GM15510 (cell line): ENCODE data around the gene AADAC.

Experiments used
- POLR2A ChIP-seq: IDR thresholded peaks from 3 replicates; pipeline ENCODE4 v1.6.1; 2011; ENCODE audit warnings: borderline replicate concordance; ENCODE audit not compliant: insufficient read length; ENCODE audit errors: extremely low read depth

The AADAC gene

DNA sequence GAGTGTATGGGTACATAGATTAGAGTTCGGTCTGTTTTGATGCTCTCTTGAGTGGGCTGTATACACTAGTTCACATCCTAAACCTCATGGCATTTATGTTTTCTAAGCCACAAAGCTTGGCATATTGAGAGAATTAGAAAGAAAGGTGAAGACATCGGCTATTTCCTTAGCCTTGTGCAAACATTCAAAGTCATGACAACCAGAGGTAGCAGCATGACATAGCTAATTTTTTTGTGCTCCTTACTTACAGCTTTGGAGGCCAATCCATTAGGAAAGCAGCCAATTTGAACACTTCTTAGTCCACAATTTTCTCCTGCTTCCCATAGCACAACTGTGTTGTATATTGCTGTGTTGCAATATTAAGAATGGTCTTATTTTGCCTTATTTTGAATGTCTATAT is 21.5 kb upstream of the AADAC start:
- TF ChIP-seq POLR2A: no peak

- no peak for TF ChIP-seq POLR2A
These were observed 20.3 kb upstream of the AADAC start for GRCh38 chr3:151793636-151794035.

DNA sequence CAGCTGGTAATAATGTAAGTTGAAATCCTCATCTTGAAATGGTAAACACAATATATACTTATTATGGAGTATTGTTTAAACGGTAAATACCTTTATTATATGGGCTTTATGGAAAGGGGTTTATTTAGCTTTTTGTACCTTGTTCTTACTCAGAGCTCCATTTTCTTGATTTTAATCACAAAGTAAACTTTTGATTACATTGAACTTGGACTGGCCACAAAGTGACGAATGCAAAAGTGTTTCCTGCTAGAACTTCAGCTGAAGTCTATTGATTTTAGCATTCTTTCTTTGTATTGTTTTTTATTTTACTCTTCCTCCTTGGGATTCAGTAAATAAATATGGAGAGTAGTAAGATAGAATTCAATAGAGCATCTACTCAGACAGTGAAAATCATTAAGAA is 19.8 kb upstream of the AADAC start:
- TF ChIP-seq POLR2A: no peak

- no peak for TF ChIP-seq POLR2A
These were observed 18.6 kb upstream of the AADAC start for GRCh38 chr3:151795276-151795675.

- TF ChIP-seq POLR2A: no peak
These were observed 17.7 kb upstream of the AADAC start for GRCh38 chr3:151796105-151796680.

- no peak for TF ChIP-seq POLR2A
These were observed 15.4 kb upstream of the AADAC start for GRCh38 chr3:151798466-151798865.

- TF ChIP-seq POLR2A: no peak
These were observed 13.5 kb upstream of the AADAC start for GRCh38 chr3:151800431-151800830.

GRCh38 chr3:151804267-151804666 is 9.6 kb upstream of the AADAC start:
- TF ChIP-seq POLR2A: no peak

- no peak for TF ChIP-seq POLR2A
These were observed 7.1 kb upstream of the AADAC start for GRCh38 chr3:151806838-151807237.

DNA sequence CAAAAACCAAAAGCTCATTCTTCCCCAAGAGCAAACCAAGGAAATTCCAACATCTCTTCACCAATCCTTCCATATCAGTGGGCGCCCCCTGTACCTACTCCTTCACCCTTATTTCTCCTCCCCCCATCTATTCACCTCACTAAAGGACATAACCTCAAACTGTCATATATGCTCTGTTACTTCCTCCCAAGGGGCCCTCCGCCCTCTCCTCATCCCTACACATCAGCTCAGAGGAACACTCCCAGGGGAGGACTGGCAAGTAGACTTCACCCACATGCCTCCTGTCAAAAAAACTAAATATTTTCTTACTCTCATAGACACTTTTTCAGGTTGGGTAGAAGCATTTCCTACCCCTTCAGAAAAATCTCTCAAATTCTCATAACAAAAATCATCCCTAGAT is 2.4 kb upstream of the AADAC start:
- no peak for TF ChIP-seq POLR2A

- TF ChIP-seq POLR2A: no peak
These were observed 672 bp downstream of the AADAC start for GRCh38 chr3:151814588-151814987.

DNA sequence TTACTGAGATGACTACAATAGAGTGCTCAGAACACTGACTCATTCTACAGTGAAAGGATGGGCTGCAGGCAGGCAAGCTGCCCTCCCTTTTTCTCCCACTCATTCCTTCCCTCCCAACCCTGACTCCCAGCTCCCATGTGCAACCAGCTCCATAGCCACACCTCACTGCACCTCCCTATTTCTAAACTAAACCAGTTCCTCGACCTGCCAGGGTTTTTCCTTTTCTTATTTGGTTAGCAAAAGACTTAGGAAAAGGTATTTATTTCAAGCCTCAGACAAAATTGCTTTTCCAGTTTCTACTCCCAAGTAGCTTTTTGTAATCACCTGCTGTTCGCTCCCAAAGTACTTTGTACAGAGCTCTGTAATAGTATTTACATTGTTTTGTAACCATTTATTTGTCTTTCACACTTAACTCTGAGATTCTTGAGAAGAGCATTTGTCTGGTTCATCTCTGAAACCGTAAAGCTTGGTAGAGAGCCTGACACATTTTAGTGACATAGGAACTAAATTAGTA is 2.2 kb downstream of the AADAC start:
- TF ChIP-seq POLR2A: no peak

DNA sequence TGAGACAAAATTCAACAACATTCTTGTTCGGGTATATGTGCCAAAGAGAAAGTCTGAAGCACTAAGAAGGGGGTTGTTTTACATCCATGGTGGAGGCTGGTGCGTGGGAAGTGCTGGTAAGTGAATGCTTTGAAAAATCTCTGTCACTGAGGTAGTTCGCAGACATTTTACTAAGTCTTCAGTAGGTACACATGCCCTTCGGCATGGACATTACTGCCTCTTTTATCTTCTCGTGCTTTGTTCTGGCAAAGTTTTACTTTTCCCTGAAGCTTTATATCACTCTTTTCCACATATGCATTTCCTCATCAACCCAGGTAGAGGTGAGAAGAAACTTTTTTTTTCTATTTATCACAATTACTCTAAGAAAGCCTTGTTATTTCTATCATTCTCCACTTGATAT is 3.6 kb downstream of the AADAC start:
- no peak for TF ChIP-seq POLR2A

- no peak for TF ChIP-seq POLR2A
These were observed 4.4 kb downstream of the AADAC start for GRCh38 chr3:151818361-151818760.

GRCh38 chr3:151819910-151820309 is 6.0 kb downstream of the AADAC start:
- no peak for TF ChIP-seq POLR2A

GRCh38 chr3:151827816-151828215 is 13.9 kb downstream of the AADAC start:
- no peak for TF ChIP-seq POLR2A
